GM19455 (cell line): Measurements from ENCODE around the gene SGCE.

Experiments used
- ATAC-seq: cut with Tn5 transposase; IDR thresholded peaks from one replicate; pipeline ENCODE4 v1.9.1; 2021; ENCODE audit not compliant: unreplicated experiment

SGCE gene

DNA sequence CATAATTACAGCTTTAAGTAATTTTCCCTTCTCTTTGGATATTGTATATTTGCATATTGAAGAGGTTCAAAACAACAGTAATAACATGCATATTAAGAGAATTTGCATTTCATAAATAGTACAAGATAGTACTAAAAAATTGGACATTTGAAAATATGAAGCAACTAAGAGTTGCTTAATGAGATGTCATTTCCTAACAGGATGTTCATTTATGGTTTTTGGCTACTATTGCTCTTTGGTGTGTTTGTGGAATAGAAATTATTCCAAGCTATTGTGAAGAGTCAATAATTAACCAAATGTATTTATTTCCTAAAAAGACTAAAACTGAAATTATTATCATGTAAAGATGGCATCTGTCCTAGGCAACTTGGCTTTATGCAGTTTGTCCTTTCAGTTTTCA lies 4.1 kb upstream of the SGCE start:
- ATAC-seq, result no peak

- no peak for ATAC-seq
These were observed 2.9 kb upstream of the SGCE start for GRCh38 chr7:94658826-94659225.

DNA sequence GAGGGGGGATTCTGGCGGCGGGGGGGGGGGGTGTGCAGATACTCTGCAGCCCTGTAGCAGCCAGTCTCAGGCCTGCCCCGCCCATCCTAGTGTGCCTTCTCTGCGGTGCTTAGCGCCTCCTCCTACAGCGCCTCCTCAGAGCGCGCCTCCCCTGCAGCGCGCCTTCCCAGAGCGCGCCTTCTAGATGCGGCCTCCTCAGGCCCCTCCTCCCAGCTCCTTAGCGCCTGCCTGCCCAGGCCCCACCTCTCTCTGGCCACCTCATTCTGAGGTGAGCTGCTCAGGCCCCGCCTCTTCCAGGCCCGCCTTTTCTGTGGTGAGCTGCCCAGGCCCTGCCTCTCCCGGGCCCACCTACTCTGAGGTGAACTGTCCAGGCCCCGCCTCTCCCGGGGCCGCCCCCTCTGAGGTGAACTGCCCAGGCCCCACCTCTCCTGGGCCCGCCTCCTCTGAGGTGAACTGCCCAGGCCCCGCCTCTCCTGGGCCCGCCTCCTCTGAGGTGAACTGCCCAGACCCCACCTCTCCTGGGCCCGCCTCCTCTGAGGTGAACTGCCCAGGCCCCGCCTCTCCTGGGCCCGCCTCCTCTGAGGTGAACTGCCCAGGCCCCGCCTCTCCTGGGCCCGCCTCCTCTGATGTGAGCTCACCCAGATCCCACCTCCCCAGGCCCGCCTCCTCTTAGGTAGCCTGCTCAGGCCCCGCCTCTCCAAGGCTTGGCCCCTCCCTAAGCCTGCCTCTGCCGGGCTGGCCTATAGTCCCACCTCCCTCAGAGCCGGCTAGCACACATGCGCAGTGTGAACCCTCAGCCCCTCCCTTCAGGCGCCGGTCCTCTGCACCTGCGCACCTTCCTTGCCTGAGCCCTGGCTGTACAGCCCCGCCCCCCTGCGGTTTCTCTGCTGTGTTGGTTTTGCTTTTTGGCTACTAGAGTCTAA lies 2.1 kb upstream of the SGCE start:
- ATAC-seq, result peak; percentile 79

DNA sequence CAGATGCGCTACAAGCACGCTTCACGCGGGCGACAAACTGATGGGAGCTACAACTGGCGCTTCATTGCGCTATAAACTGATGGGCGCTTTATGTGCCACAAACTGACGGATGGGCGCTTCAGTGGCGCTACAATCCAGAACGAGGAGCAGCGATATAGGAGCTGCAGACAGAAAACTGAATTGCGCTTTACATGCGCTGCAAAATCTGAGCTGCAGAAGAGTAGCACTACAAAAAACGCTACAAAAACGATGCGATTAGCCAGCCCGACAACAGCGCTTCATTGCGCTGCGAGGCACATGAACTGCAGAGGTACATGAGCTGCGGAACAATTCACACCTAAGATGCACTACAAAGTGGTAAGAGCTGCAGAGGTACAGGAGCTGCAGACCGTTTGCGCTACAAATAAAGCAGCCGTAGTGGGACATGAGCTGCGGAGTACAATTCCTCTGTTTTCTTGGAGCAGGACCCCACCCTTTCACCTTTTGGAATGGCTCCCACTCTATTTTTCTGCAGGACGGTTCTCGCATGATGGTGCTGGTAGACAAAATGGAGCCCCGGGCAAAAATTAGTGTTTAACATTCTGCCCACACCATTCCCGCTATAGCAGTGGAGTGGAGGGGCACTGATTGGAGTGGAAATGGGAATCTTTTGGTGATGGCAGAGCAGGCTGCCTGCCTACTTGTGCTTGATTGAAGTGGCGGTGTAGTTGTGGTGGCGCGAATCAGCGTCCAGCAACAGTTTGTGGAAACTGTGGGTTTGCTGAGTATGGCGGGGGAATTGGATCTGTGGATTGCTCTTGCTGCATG lies 1.2 kb upstream of the SGCE start:
- ATAC-seq, result no peak

DNA sequence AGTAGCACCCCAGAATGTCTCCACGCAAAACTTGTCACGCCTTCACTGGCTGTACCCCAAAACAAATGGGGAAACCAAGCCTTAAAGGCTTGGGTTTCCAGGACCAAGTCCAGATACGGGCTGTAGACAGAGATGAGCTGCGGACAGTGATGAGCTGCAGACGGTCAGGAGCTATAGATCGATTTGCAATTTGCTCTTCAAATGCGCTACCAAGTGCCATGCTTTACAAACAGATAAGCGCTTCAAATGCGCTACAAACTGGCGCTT lies 658 bp upstream of the SGCE start:
- ATAC-seq, result no peak

- no peak for ATAC-seq
These were observed 646 bp downstream of the SGCE start for GRCh38 chr7:94655126-94655847.

DNA sequence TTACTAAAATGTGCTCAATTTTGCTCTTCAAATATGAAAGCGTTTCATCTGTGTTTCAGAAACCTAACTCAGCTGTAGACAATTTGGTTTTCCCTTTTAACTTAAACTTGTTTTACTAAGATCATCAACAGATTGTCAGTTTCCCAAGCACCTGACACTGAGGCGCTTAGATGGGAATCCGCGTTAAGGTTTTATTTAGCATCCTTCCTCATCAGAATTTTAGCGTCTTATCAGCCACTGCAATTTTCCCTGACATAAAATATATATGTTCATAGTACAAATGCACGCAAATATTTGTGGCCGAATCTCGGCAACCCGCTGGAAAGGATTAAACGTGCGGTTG lies 1.2 kb downstream of the SGCE start:
- no peak for ATAC-seq

DNA sequence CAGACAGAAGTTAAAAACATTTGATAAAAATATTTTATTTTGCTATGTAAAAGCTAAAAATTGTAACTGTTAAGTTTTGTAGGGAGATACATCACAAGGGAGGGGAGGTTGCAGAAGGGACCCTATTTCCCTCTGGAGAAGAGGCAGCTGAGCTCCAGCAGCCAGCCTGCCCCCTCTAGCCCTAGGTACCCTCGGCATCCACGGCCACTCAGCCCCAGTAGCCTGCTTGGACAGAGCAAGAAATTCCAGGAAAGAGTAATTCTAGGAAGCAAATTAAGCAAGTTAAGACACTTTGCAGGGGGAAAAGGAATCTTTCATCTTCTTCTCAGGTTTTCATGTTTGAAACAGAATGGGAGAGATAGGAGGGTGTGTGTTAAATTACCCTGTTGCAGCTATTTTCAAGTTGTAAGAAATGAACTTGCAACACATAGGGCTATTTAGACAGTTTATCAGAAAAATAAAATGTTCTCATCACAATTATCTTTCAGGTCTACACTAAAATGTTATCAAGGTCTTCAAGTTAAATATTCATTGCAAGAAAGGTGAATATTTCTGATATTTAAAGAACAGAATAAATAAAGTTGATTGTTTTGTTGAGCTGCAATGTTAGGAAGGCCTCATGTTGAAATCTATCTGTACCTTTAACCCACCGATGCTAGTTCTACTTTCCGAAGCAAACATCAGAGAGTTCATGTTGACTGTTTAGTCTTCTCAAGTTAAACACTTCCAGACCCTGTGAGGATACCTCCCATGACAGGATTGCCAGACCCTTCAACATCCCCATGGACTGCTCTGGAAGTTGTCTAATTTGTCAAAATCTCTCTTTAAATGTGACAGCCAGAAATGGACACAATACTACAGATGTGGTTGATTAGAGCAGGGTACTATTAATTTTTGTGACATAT lies 5.5 kb downstream of the SGCE start:
- ATAC-seq, result no peak

- peak; percentile 69 for ATAC-seq
These were observed 6.5 kb downstream of the SGCE start for GRCh38 chr7:94649450-94649849.

GRCh38 chr7:94648731-94649130 lies 7.2 kb downstream of the SGCE start:
- ATAC-seq, result no peak

GRCh38 chr7:94647295-94647694 lies 8.6 kb downstream of the SGCE start:
- ATAC-seq, result no peak

DNA sequence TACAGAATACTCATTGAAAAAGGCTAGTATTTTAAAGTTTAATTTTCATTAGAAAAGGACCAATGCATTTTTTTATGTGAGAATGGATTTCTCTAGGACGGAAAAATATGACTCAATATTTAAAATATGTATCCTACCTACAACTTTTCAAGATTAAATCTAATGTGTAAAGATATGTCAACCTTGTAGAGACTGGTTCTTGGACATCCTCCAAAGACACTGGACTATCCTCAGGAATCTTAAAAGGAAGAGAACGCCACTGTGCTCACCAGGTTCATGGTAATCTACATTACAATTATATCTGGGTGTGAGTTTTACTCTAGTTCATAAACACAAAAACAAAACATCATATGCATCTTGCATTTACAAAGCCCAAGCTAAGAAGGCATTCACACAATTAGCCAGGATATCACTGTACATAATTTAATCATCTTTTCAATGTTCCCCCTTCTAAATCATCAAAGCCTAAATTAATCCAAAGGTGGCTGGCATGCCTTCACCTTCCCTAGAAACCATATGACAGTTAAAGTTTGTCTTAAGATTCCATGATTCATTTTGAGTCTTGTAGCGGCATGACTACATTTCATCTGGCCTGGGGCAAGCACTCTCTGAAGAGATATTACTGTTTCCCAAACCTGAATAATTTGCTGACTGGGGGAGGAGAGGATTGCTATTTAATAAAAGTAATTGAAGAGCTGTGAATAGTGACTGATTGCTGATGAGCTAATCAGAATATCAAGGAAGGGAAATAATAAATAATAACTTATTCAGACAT lies 12.0 kb downstream of the SGCE start:
- ATAC-seq, result no peak

- no peak for ATAC-seq
These were observed 12.9 kb downstream of the SGCE start for GRCh38 chr7:94642838-94643653.

DNA sequence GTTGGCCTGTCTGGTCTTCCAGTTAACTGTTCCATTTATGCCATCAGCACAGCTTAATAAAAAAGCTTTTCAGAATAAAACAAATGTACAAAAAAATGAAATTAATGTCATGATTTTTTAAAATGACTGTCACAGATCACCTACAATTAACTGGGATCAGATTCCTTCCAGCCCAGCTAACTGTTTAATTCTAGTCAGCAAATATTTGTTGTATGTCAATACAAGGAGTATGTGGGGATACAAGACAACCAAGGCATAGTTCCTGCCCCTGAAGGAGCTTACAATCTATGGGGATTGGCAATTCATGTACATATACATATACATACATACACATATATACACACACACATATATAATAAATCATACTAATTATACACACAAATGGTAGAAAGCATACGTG lies 16.5 kb downstream of the SGCE start:
- no peak for ATAC-seq

GRCh38 chr7:94635687-94636086 lies 20.2 kb downstream of the SGCE start:
- ATAC-seq, result no peak

DNA sequence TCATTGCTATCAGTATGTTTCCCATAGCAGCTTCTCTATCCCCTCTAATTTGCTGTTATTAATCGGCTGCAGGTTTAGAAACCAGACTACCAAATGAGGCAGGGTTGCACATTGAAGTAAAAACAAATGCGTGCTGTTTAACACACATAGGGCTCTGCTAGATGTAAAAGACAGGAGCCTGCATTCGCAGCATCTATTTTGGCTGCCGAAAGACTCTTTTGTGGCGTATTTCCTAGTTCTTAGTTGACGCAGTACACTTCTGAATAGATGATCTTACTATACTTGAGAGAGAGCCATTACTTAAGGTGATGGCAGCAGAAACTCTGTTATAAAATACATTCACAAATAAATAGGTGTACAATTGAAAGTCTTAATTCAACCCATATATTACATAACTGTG lies 21.4 kb downstream of the SGCE start:
- ATAC-seq, result no peak

GRCh38 chr7:94633687-94634086 lies 22.2 kb downstream of the SGCE start:
- ATAC-seq, result no peak

GRCh38 chr7:94633014-94633341 lies 23.0 kb downstream of the SGCE start:
- ATAC-seq, result no peak

GRCh38 chr7:94632338-94633013 lies 23.5 kb downstream of the SGCE start:
- no peak for ATAC-seq
